Small intestine (tissue), 7 donors: ENCODE results near the gene COLGALT1. TPM values are rescaled to one million over a fixed set of nuclear protein-coding genes. Genes with fewer than 3 reads are reported as not detected.

Experiments used
- DNase-seq, 2 donors: peaks; one replicate each; pipeline versions ENCODE4 v3.0.0 to v3.0.0-alpha.2; 2013
- FAIRE-seq: peaks from 2 replicates; lab custom pipeline; 2012; peaks lifted over from hg19 to GRCh38; lab: Jason Lieb, UNC
- H3K27ac ChIP-seq, 3 donors: one replicate each; pipeline ENCODE4 v1.5.1; 2013; ENCODE audit warnings: low read length in 2 of 3, mild to moderate bottlenecking in 2 of 3, control low read depth in 1 of 3, inconsistent platforms in 1 of 3, low read depth in 1 of 3, moderate library complexity in 1 of 3
- H3K27me3 ChIP-seq, 3 donors: one replicate each; pipeline ENCODE4 v1.6.1; 2013; ENCODE audit warnings: low read length in 3 of 3, inconsistent platforms in 1 of 3; ENCODE audit not compliant: control insufficient read depth in 3 of 3, insufficient read depth in 3 of 3
- H3K36me3 ChIP-seq, 3 donors: one replicate each; pipeline ENCODE4 v1.6.1; 2013; ENCODE audit warnings: low read length in 3 of 3, inconsistent platforms in 1 of 3, low read depth in 1 of 3, mild to moderate bottlenecking in 1 of 3, moderate library complexity in 1 of 3; ENCODE audit not compliant: control insufficient read depth in 3 of 3, insufficient read depth in 2 of 3
- H3K4me1 ChIP-seq, 3 donors: one replicate each; pipeline ENCODE4 v1.6.1; 2013; ENCODE audit warnings: low read length in 2 of 3, inconsistent platforms in 1 of 3, low read depth in 1 of 3, mild to moderate bottlenecking in 1 of 3, moderate library complexity in 1 of 3; ENCODE audit not compliant: control insufficient read depth in 3 of 3, insufficient read depth in 2 of 3
- H3K4me3 ChIP-seq, 3 donors: one replicate each; pipeline ENCODE4 v1.5.1; 2013; ENCODE audit warnings: low read length in 3 of 3, control low read depth in 1 of 3, inconsistent platforms in 1 of 3, low read depth in 1 of 3, mild to moderate bottlenecking in 1 of 3, moderate library complexity in 1 of 3
- H3K9me3 ChIP-seq, 2 donors: one replicate each; pipeline ENCODE4 v1.6.1; 2013; ENCODE audit warnings: low read depth in 1 of 2, low read length in 1 of 2; ENCODE audit not compliant: control insufficient read depth in 2 of 2, insufficient read depth in 1 of 2
- WGBS, 3 donors: extraction: QIAGEN DNeasy Blood & Tissue Kit; methylation state at CpG; one replicate each; pipeline ENCODE4 v1.1.7; 2013; 5-methylcytosine and 5-hydroxymethylcytosine counted together
- polyA plus RNA-seq, 4 donors: library from polyadenylated mRNA; stranded (reverse) in 3 of 4; unstranded in 1 of 4; fragments of 200-250 nt in 3 of 4; fragments of 120-200 nt in 1 of 4; gene quantifications; one replicate each; pipeline versions ENCODE4 v1.2.1 to v1.2.3, GENCODE V29; 2013
- donor health status: healthy with polysubstance abuse.
- donor health status: control.
- donor health status: control.
- donor health status: Bipolar disorder and iron deficiency.
- donor health status: healthy.

COLGALT1 gene
- polyA plus RNA-seq, 4 donors: 21.0 to 49.1 (median 31.6) TPM

GRCh38 chr19:17601683-17602082 lies 46.2 kb downstream of the COLGALT1 start:
- 17 to 21% (median 19%) methylated on average over 9 of the region's 9 CpGs for WGBS, 3 donors
- Histone ChIP-seq H3K4me1 (peaks cover 0 to 4% (median 0%) of the 10 kb centered on the region in 3 donors), H3K36me3 (no peaks in the 10 kb centered on the region), H3K27me3 (peaks cover 0 to 15% (median 0%) of the 10 kb centered on the region in 3 donors), H3K4me3 (no peak overlapping the region), H3K27ac (no peak overlapping the region), H3K9me3 (peaks cover 0 to 3% of the 10 kb centered on the region in 2 donors)
- FAIRE-seq (no peak), DNase-seq (no peak)

- no peaks in the 10 kb centered on the region for H3K36me3 ChIP-seq
- peaks cover 0 to 4% (median 0%) of the 10 kb centered on the region in 3 donors for H3K4me1 ChIP-seq
- H3K9me3 ChIP-seq: peaks cover 0 to 3% of the 10 kb centered on the region in 2 donors
- H3K4me3 ChIP-seq: no peak overlapping the region
- FAIRE-seq (no peak), DNase-seq (no peak)
- H3K27me3 ChIP-seq: peaks cover 0 to 15% (median 0%) of the 10 kb centered on the region in 3 donors
- no peak overlapping the region for H3K27ac ChIP-seq
- 47 to 57% (median 56%) methylated on average over 8 of the region's 8 CpGs for WGBS, 3 donors
Measured at GRCh38 chr19:17602217-17602616, 46.8 kb downstream of the COLGALT1 start.

- DNase-seq (no peak), FAIRE-seq (no peak)
- peaks cover 0 to 4% (median 0%) of the 10 kb centered on the region in 3 donors for H3K4me1 ChIP-seq
- H3K36me3 ChIP-seq: no peaks in the 10 kb centered on the region
- no peak overlapping the region for H3K27ac ChIP-seq
- peaks cover 0 to 3% of the 10 kb centered on the region in 2 donors for H3K9me3 ChIP-seq
- H3K27me3 ChIP-seq: peaks cover 0 to 15% (median 0%) of the 10 kb centered on the region in 3 donors
- WGBS, 3 donors: 70 to 76% (median 76%) methylated on average over 7 of the region's 7 CpGs
- no peak overlapping the region for H3K4me3 ChIP-seq
Measured at GRCh38 chr19:17602872-17603510, 47.5 kb downstream of the COLGALT1 start.

- Histone ChIP-seq H3K4me1 (peaks cover 0 to 4% (median 0%) of the 10 kb centered on the region in 3 donors), H3K4me3 (no peak overlapping the region), H3K27me3 (peaks cover 0 to 15% (median 0%) of the 10 kb centered on the region in 3 donors), H3K9me3 (peaks cover 0 to 3% of the 10 kb centered on the region in 2 donors), H3K36me3 (no peaks in the 10 kb centered on the region), H3K27ac (no peak overlapping the region)
- 41 to 69% (median 60%) methylated on average over 8 of the region's 8 CpGs for WGBS, 3 donors
- DNase-seq (no peak), FAIRE-seq (no peak)
Measured at GRCh38 chr19:17604372-17605025, 49.0 kb downstream of the COLGALT1 start.

- 88 to 90% (median 89%) methylated on average over 8 of the region's 8 CpGs for WGBS, 3 donors
- no peak overlapping the region for H3K4me3 ChIP-seq
- H3K27me3 ChIP-seq: peaks cover 0 to 15% (median 0%) of the 10 kb centered on the region in 3 donors
- peaks cover 0 to 4% (median 0%) of the 10 kb centered on the region in 3 donors for H3K4me1 ChIP-seq
- FAIRE-seq: no peak
- H3K36me3 ChIP-seq: no peaks in the 10 kb centered on the region
- DNase-seq: no peak
- H3K9me3 ChIP-seq: peaks cover 0 to 3% of the 10 kb centered on the region in 2 donors
- H3K27ac ChIP-seq: no peak overlapping the region
Measured at GRCh38 chr19:17605117-17605516, 49.7 kb downstream of the COLGALT1 start.

- Histone ChIP-seq H3K27me3 (peaks cover 0 to 15% (median 0%) of the 10 kb centered on the region in 3 donors), H3K36me3 (no peaks in the 10 kb centered on the region), H3K4me1 (peaks cover 0 to 4% (median 0%) of the 10 kb centered on the region in 3 donors), H3K27ac (peak overlapping the region in 1 of 3 donors; percentile 42), H3K9me3 (peaks cover 0 to 3% of the 10 kb centered on the region in 2 donors), H3K4me3 (peak overlapping the region in 1 of 3 donors; percentile 31)
- no peak for FAIRE-seq
- 1 to 8% (median 3%) methylated on average over 55 to 85 of the region's 85 CpGs for WGBS, 3 donors
- peak; percentile 49 to 83 for DNase-seq
Measured at GRCh38 chr19:17605761-17606589, 50.5 kb downstream of the COLGALT1 start.

GRCh38 chr19:17606590-17607185 lies 51.2 kb downstream of the COLGALT1 start:
- Histone ChIP-seq H3K36me3 (no peaks in the 10 kb centered on the region), H3K27me3 (peaks cover 0 to 15% (median 0%) of the 10 kb centered on the region in 3 donors), H3K4me1 (peaks cover 0 to 4% (median 0%) of the 10 kb centered on the region in 3 donors), H3K9me3 (peaks cover 0 to 3% of the 10 kb centered on the region in 2 donors), H3K4me3 (no peak overlapping the region), H3K27ac (no peak overlapping the region)
- no peak for DNase-seq
- 16 to 18% (median 16%) methylated on average over 18 of the region's 18 CpGs for WGBS, 3 donors
- FAIRE-seq: no peak
